ENCODE measurements around the gene LRRC8B. TPM values are rescaled to one million over a fixed set of nuclear protein-coding genes. Genes with fewer than 3 reads are reported as not detected.
A peak's percentile ranks its signal among the peaks of the same experiment; 100 is the strongest.

LRRC8B gene
- total and polyA plus RNA-seq, 2 of the 8 experiments (the other 6 are each of a cell fraction or from before 2014, with no cell fraction given) = 18.4 to 29.2 TPM

- no peak overlapping the region for H2BK20ac ChIP-seq (ENCODE audit: low read length)
- FAIRE-seq = peak; percentile 92
- peaks cover 0 to 2% of the 10 kb centered on the region in 2 experiments for H4K20me1 ChIP-seq (replicated peaks in 1 of 2; ENCODE audit: control insufficient read depth in 1 of 2, insufficient read depth in 2 of 2, low read length in 2 of 2)
- no peak overlapping the region for H3K23ac ChIP-seq (ENCODE audit: insufficient read length)
- H3K9ac ChIP-seq (replicated peaks in 1 of 4; ENCODE audit: extremely low read depth in 1 of 4, low read depth in 3 of 4, low read length in 3 of 4) = no peak overlapping the region
- ChIA-PET CTCF (ENCODE audit: partially characterized antibody) (interaction anchor here (0.6 to 2.3 kb wide), 6 partner anchors 10 to 232 kb away, joined by 3 to 12 read pairs (median 4); no protein-coding TSS in a partner anchor), POLR2A (ENCODE audit: partially characterized antibody) (interaction anchor here (1.0 to 1.9 kb wide), 2 partner anchors 8 to 12 kb away, joined by 3 to 6 read pairs; no protein-coding TSS in a partner anchor)
- H4K5ac ChIP-seq (ENCODE audit: insufficient read length, low read depth, low read length) = no peak overlapping the region
- no peak overlapping the region for H4K8ac ChIP-seq (ENCODE audit: extremely low read depth, insufficient read depth, low read length)
- 0 out of 2 replicates have a peak, but pooled peaks have one; percentile 44 for TF ChIP-seq TCF12 (IDR thresholded peaks at IDR 0.05; ENCODE audit: low read depth, low read length)
- peak; percentile 79 for TF ChIP-seq NANOG (IDR thresholded peaks at IDR 0.05; ENCODE audit: insufficient read depth, low read depth, low read length, poor library complexity, severe bottlenecking)
- 0 out of 4 replicates have a peak, but pooled peaks of 1 of the 2 experiments have one; percentile 35 for TF ChIP-seq SIN3A (conservative IDR thresholded peaks at IDR 0.05 in 1 of 2, IDR thresholded peaks at IDR 0.05 in 1 of 2; ENCODE audit: low read depth in 1 of 2, low read length in 2 of 2)
- peak in 1 of 2 experiments; percentile 25; a peak in 1 of 4 replicates for TF ChIP-seq RAD21 (IDR thresholded peaks at IDR 0.05 in 1 of 2, conservative IDR thresholded peaks at IDR 0.05 in 1 of 2; ENCODE audit: low read depth in 2 of 2, low read length in 2 of 2)
- TF ChIP-seq KDM4A (IDR thresholded peaks at IDR 0.05; ENCODE audit: low read depth, low read length, severe bottlenecking) = no peak
- TF ChIP-seq HDAC2 (IDR thresholded peaks at IDR 0.05; ENCODE audit: borderline replicate concordance in 1 of 2, low read depth in 2 of 2, low read length in 2 of 2) = no peak
- no peak for TF ChIP-seq SP4 (IDR thresholded peaks at IDR 0.05; ENCODE audit: low read length)
- H3K18ac ChIP-seq (ENCODE audit: extremely low read depth, low read length) = no peak overlapping the region
- no peak overlapping the region for H3K27ac ChIP-seq (ENCODE audit: low read depth, low read length)
- H2BK120ac ChIP-seq (replicated peaks; ENCODE audit: low read depth, low read length) = no peak overlapping the region
- H3K79me2 ChIP-seq (ENCODE audit: control insufficient read depth in 1 of 2, insufficient read depth in 2 of 2, low read length in 2 of 2) = peaks cover 13 to 96% of the 10 kb centered on the region in 2 experiments
- H3K14ac ChIP-seq (ENCODE audit: insufficient read length) = no peak overlapping the region
- H3K27me3 ChIP-seq (replicated peaks in 1 of 4; ENCODE audit: control insufficient read depth in 3 of 4, extremely low read depth in 1 of 4, insufficient read depth in 3 of 4, low read length in 3 of 4) = no peaks in the 10 kb centered on the region
- H3K56ac ChIP-seq (replicated peaks; ENCODE audit: insufficient read length, low read depth, low read length) = no peak overlapping the region
- 40% methylated on average over 8 of the region's 8 CpGs; no CpG with 5 or more reads in 1 of the 2 experiments for WGBS, 2 experiments (ENCODE audit: extremely low coverage in 1 of 2, insufficient coverage in 1 of 2, insufficient read length in 1 of 2, insufficient replicate concordance in 2 of 2, low coverage in 1 of 2, low lambda C conversion rate in 2 of 2, missing lambda C conversion rate in 1 of 2)
- no peak overlapping the region for H2BK5ac ChIP-seq (ENCODE audit: low read depth, low read length)
- peaks cover 3 to 16% (median 6%) of the 10 kb centered on the region in 4 experiments for H3K4me1 ChIP-seq (replicated peaks in 1 of 4; ENCODE audit: control insufficient read depth in 3 of 4, insufficient read depth in 4 of 4, low read length in 3 of 4)
- peaks cover 7% of the 10 kb centered on the region for H3K79me1 ChIP-seq (ENCODE audit: low read depth, low read length)
- no peak overlapping the region for H2BK12ac ChIP-seq (ENCODE audit: low read depth, low read length)
- H4K91ac ChIP-seq (replicated peaks; ENCODE audit: insufficient read length, low read length) = no peak overlapping the region
- no peaks in the 10 kb centered on the region; a peak in 1 of 8 replicates for H3K36me3 ChIP-seq (ENCODE audit: control insufficient read depth in 2 of 4, insufficient read depth in 4 of 4, low read length in 3 of 4)
- H3K9me3 ChIP-seq (ENCODE audit: insufficient read depth in 2 of 2, low read depth in 1 of 2, low read length in 1 of 2) = no peaks in the 10 kb centered on the region
- H2AFZ ChIP-seq (ENCODE audit: low read length) = no peak overlapping the region
- H2BK15ac ChIP-seq (ENCODE audit: low read length) = no peak overlapping the region
- H3K23me2 ChIP-seq (ENCODE audit: low read depth, low read length) = peaks cover under 1% of the 10 kb centered on the region; the same call in 1 of the 2 replicates
- peak overlapping the region in 1 of 4 experiments; percentile 24; a peak in 1 of 8 replicates for H3K4me3 ChIP-seq (ENCODE audit: extremely low read depth in 1 of 4, insufficient read depth in 2 of 4, low read depth in 3 of 4, low read length in 4 of 4)
- H3K4me2 ChIP-seq (ENCODE audit: insufficient read depth in 1 of 2, low read depth in 2 of 2, low read length in 2 of 2) = peak overlapping the region; percentile 44 to 58
- DNase-seq (ENCODE audit: low read depth in 1 of 2, low spot score in 2 of 2) = no peak
- H3K4ac ChIP-seq (replicated peaks; ENCODE audit: insufficient read length, low read depth, low read length) = no peak overlapping the region
- no peak overlapping the region for H2AK5ac ChIP-seq (ENCODE audit: low read depth, low read length)
These were observed 5.9 kb downstream of the LRRC8B start for GRCh38 chr1:89530444-89531089.

Measured in H1 (cell line).